H9 (cell line): Measurements from ENCODE around the gene PF4V1. TPM values are rescaled to one million over a fixed set of nuclear protein-coding genes. Genes with fewer than 3 reads are reported as not detected.

Experiments used
- DNase-seq: peaks from one replicate; pipeline ENCODE4 v3.0.0-alpha.2; 2017
- H2AFZ ChIP-seq: one replicate; pipeline ENCODE4 v1.6.1; 2013; ENCODE audit warnings: mild to moderate bottlenecking, low read length, control low read depth, moderate library complexity
- H2AK5ac ChIP-seq: 2 replicates; pipeline ENCODE4 v1.6.1; 2013; ENCODE audit warnings: low read length, control low read depth, mixed read lengths; ENCODE audit not compliant: insufficient read length
- H2BK120ac ChIP-seq: one replicate; pipeline ENCODE4 v1.6.1; 2013; ENCODE audit warnings: low read depth, mild to moderate bottlenecking, low read length, control low read depth, inconsistent platforms; ENCODE audit not compliant: poor library complexity, severe bottlenecking
- H2BK12ac ChIP-seq: 2 replicates; pipeline ENCODE4 v1.6.1; 2013; ENCODE audit warnings: low read length, control low read depth, mixed read lengths, low read depth; ENCODE audit not compliant: insufficient read length
- H2BK15ac ChIP-seq: 2 replicates; pipeline ENCODE4 v1.6.1; 2013; ENCODE audit warnings: low read depth, low read length, control low read depth
- H2BK20ac ChIP-seq: one replicate; pipeline ENCODE4 v1.6.1; 2013; ENCODE audit warnings: low read depth, mild to moderate bottlenecking, low read length, control low read depth, inconsistent platforms; ENCODE audit not compliant: poor library complexity, severe bottlenecking
- H2BK5ac ChIP-seq: 2 replicates; pipeline ENCODE4 v1.6.1; 2013; ENCODE audit warnings: low read length, control low read depth, mixed read lengths; ENCODE audit not compliant: insufficient read length
- H3K14ac ChIP-seq: 2 replicates; pipeline ENCODE4 v1.6.1; 2013; ENCODE audit warnings: low read length, control low read depth; ENCODE audit not compliant: insufficient read depth
- H3K18ac ChIP-seq: 2 replicates; pipeline ENCODE4 v1.6.1; 2013; ENCODE audit warnings: low read depth, mild to moderate bottlenecking, mixed read lengths, low read length, control low read depth; ENCODE audit not compliant: insufficient read length
- H3K23ac ChIP-seq: 2 replicates; pipeline ENCODE4 v1.6.1; 2013; ENCODE audit warnings: low read length, control low read depth, mixed read lengths, low read depth; ENCODE audit not compliant: insufficient read length
- H3K23me2 ChIP-seq: 2 replicates; pipeline ENCODE4 v1.6.1; 2013; ENCODE audit warnings: low read depth, mild to moderate bottlenecking, mixed read lengths, low read length, control low read depth; ENCODE audit not compliant: insufficient read length, poor library complexity, severe bottlenecking
- H3K27ac ChIP-seq: 2 replicates; pipeline ENCODE4 v1.5.1; 2013; ENCODE audit warnings: low read length, control low read depth, mixed read lengths, low read depth; ENCODE audit not compliant: insufficient read length
- H3K27me3 ChIP-seq: 2 replicates; pipeline ENCODE4 v1.6.1; 2013; ENCODE audit warnings: low read length, control low read depth, inconsistent platforms; ENCODE audit not compliant: insufficient read depth
- H3K4ac ChIP-seq: 2 replicates; pipeline ENCODE4 v1.6.1; 2013; ENCODE audit warnings: low read depth, mild to moderate bottlenecking, control low read depth, inconsistent platforms, low read length, moderate library complexity
- H3K4me1 ChIP-seq: 2 replicates; pipeline ENCODE4 v1.6.1; 2013; ENCODE audit warnings: low read length, control low read depth, inconsistent platforms; ENCODE audit not compliant: insufficient read depth
- H3K4me2 ChIP-seq: 2 replicates; pipeline ENCODE4 v1.6.1; 2013; ENCODE audit warnings: low read length, control low read depth, mixed read lengths; ENCODE audit not compliant: insufficient read length, insufficient read depth
- H3K56ac ChIP-seq: 2 replicates; pipeline ENCODE4 v1.6.1; 2013; ENCODE audit warnings: low read depth, mild to moderate bottlenecking, mixed read lengths, low read length, control low read depth; ENCODE audit not compliant: insufficient read length
- H3K79me1 ChIP-seq: 2 replicates; pipeline ENCODE4 v1.6.1; 2013; ENCODE audit warnings: low read depth, mild to moderate bottlenecking, moderate library complexity, low read length, control low read depth, inconsistent platforms; ENCODE audit not compliant: insufficient read depth, poor library complexity, severe bottlenecking
- H3K79me2 ChIP-seq: 2 replicates; pipeline ENCODE4 v1.6.1; 2013; ENCODE audit warnings: low read length, control low read depth, inconsistent platforms; ENCODE audit not compliant: insufficient read depth
- H3K9ac ChIP-seq: 2 replicates; pipeline ENCODE4 v1.6.1; 2013; ENCODE audit warnings: low read length, control low read depth, mixed read lengths; ENCODE audit not compliant: insufficient read length; ENCODE audit errors: extremely low read depth
- H3K9me3 ChIP-seq: one replicate; pipeline ENCODE4 v1.6.1; 2013; ENCODE audit warnings: low read depth, low read length, inconsistent platforms; ENCODE audit not compliant: control insufficient read depth
- H3T11ph ChIP-seq: one replicate; pipeline ENCODE4 v1.6.1; 2013; ENCODE audit warnings: mild to moderate bottlenecking, low read length, control low read depth, inconsistent platforms
- H4K20me1 ChIP-seq: one replicate; pipeline ENCODE4 v1.6.1; 2013; ENCODE audit not compliant: control insufficient read depth, insufficient read length, insufficient read depth
- H4K5ac ChIP-seq: 2 replicates; pipeline ENCODE4 v1.6.1; 2013; ENCODE audit warnings: low read depth, mild to moderate bottlenecking, mixed read lengths, low read length, control low read depth; ENCODE audit not compliant: insufficient read length
- H4K8ac ChIP-seq: replicated peaks from 2 replicates; pipeline ENCODE4 v1.6.1; 2013; ENCODE audit warnings: low read length, control low read depth, mixed read lengths, low read depth; ENCODE audit not compliant: insufficient read length
- H4K91ac ChIP-seq: 2 replicates; pipeline ENCODE4 v1.6.1; 2013; ENCODE audit warnings: low read depth, mild to moderate bottlenecking, moderate library complexity, mixed read lengths, low read length, control low read depth; ENCODE audit not compliant: insufficient read length
- H3K27ac Mint-ChIP-seq, 3 experiments: 2 replicates in 2 of 3; 3 replicates in 1 of 3; pipeline ENCODE4 v1.8.0; 2020 to 2021; ENCODE audit warnings: mixed read lengths in 3 of 3, mild to moderate bottlenecking in 1 of 3, moderate library complexity in 1 of 3
- H3K27me3 Mint-ChIP-seq: 2 replicates; pipeline ENCODE4 v1.8.0; 2021; ENCODE audit warnings: low read depth, mild to moderate bottlenecking, moderate library complexity, mixed read lengths
- H3K36me3 Mint-ChIP-seq, 3 experiments: 2 replicates in 2 of 3; 3 replicates in 1 of 3; pipeline ENCODE4 v1.8.0; 2020 to 2021; ENCODE audit warnings: low read depth in 3 of 3, mixed read lengths in 3 of 3; ENCODE audit not compliant: insufficient read depth in 1 of 3
- H3K4me1 Mint-ChIP-seq, 2 experiments: 2 replicates each; pipeline ENCODE4 v1.8.0; 2020; ENCODE audit warnings: mixed read lengths in 2 of 2
- H3K4me3 Mint-ChIP-seq, 2 experiments: 2 replicates in 1 of 2; 3 replicates in 1 of 2; pipeline ENCODE4 v1.8.0; 2020 to 2021; ENCODE audit warnings: mild to moderate bottlenecking in 2 of 2, mixed read lengths in 2 of 2, moderate library complexity in 1 of 2
- H3K9me3 Mint-ChIP-seq, 2 experiments: 2 replicates in 1 of 2; 3 replicates in 1 of 2; pipeline ENCODE4 v1.8.0; 2020; ENCODE audit warnings: mild to moderate bottlenecking in 2 of 2, mixed read lengths in 2 of 2, moderate library complexity in 1 of 2
- CTCF ChIP-seq: fragments of 200-600 bp; sonication (generic); conservative IDR thresholded peaks from 3 replicates; pipeline ENCODE4 v1.8.0; 2021; ENCODE audit warnings: antibody characterized with exemption, mild to moderate bottlenecking
- total RNA-seq: library from RNA; stranded (reverse); gene quantifications from 2 replicates; pipeline ENCODE4 v1.2.1, GENCODE V29; 2021

Gene PF4V1
- total RNA-seq, 1 experiment from 2014 or later: not detected

DNA sequence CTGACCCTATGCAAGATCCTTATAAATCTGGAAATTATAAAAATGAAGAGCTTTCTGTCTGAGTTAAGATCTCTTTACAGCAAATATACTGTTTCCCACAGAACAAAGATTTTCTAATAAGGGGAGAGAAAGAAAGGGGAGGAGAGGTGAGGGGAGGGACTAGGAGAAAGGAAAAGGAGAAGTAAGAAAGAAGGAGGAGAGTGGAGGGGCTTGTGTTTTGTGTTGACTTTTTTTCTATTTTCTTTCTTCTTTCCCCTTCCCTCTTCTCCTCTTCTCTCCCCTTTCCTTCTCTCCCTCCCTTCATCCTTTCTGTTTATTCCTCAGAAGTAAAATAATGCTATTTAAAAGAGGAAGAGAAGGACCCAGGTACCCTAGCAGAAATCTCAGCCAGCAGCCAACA, 10.4 kb upstream of the PF4V1 start:
- H2BK12ac ChIP-seq: no peak overlapping the region
- H3K79me2 ChIP-seq: no peaks in the 10 kb centered on the region
- H2BK120ac ChIP-seq: no peak overlapping the region
- no peaks in the 10 kb centered on the region for H4K20me1 ChIP-seq
- no peak for TF ChIP-seq CTCF
- H2BK5ac ChIP-seq: no peak overlapping the region
- no peak overlapping the region for H4K5ac ChIP-seq
- no peaks in the 10 kb centered on the region for H3K4me1 ChIP-seq
- no peak overlapping the region for H3K14ac ChIP-seq
- no peak overlapping the region for H4K91ac ChIP-seq
- H3K9me3 ChIP-seq: no peaks in the 10 kb centered on the region
- H3T11ph ChIP-seq: no peak overlapping the region
- no peak overlapping the region for H2AFZ ChIP-seq
- Mint-ChIP-seq H3K4me1 (peaks cover 4 to 11% of the 10 kb centered on the region in 2 experiments), H3K27ac (no peak overlapping the region), H3K4me3 (no peak overlapping the region), H3K27me3 (peaks cover 21% of the 10 kb centered on the region), H3K36me3 (no peaks in the 10 kb centered on the region), H3K9me3 (no peaks in the 10 kb centered on the region)
- H3K23ac ChIP-seq: no peak overlapping the region
- H3K27me3 ChIP-seq: no peaks in the 10 kb centered on the region
- H2BK15ac ChIP-seq: no peak overlapping the region
- no peak overlapping the region for H4K8ac ChIP-seq
- no peak overlapping the region for H3K4ac ChIP-seq
- H2AK5ac ChIP-seq: no peak overlapping the region
- H3K18ac ChIP-seq: no peak overlapping the region
- no peak for DNase-seq
- no peak overlapping the region for H2BK20ac ChIP-seq
- H3K79me1 ChIP-seq: no peaks in the 10 kb centered on the region
- H3K23me2 ChIP-seq: no peaks in the 10 kb centered on the region
- H3K27ac ChIP-seq: no peak overlapping the region
- H3K4me2 ChIP-seq: no peak overlapping the region
- H3K9ac ChIP-seq: no peak overlapping the region
- no peak overlapping the region for H3K56ac ChIP-seq
